HepG2 (cell line): Measurements from ENCODE around the gene APBB2. TPM values are rescaled to one million over a fixed set of nuclear protein-coding genes. Genes with fewer than 3 reads are reported as not detected.
A peak's percentile ranks its signal among the peaks of the same experiment; 100 is the strongest.

Experiments used
- ATAC-seq: fragments of 200-7000 bp; cut with Tn5 transposase; 3 replicates; pipeline ENCODE4 v1.9.1; 2020; ENCODE audit warnings: mild to moderate bottlenecking, moderate library complexity
- BruUV-seq: library from RNA; stranded (reverse); fragments of 400-500 nt; replicated peaks from 2 replicates; lab custom pipeline; 2021; lab: Mats Ljungman, UMichigan
- CTCF ChIA-PET: fragments of 300-600 bp; formaldehyde crosslinking; extraction: SDS; loops from one replicate; lab custom pipeline; 2021; ENCODE audit warnings: low total read pairs, inconsistent platforms, low intra/inter-chr PET ratio; lab: Yijun Ruan, JAX
- POLR2A ChIA-PET: fragments of 350-600 bp; sonication (Branson Sonifier 250); formaldehyde crosslinking; loops from one replicate; lab custom pipeline; 2020; ENCODE audit warnings: antibody characterized with exemption, inconsistent platforms; lab: Yijun Ruan, JAX
- DNase-seq: peaks from one replicate; pipeline ENCODE4 v3.0.0-alpha.2; 2015; ENCODE audit warnings: low spot score
- FAIRE-seq: peaks from 3 replicates; lab custom pipeline; 2011; peaks lifted over from hg19 to GRCh38; lab: Jason Lieb, UNC
- H2AFZ ChIP-seq: one replicate; pipeline ENCODE4 v1.6.1; 2011; ENCODE audit warnings: low read length, inconsistent platforms
- H3K27ac ChIP-seq: fragments of 300-600 bp; 3 replicates; pipeline ENCODE4 v1.8.0; 2011; ENCODE audit warnings: mixed run types, mild to moderate bottlenecking, mixed read lengths, low read length, inconsistent platforms; ENCODE audit not compliant: insufficient read depth; ENCODE audit errors: extremely low read length
- H3K27me3 ChIP-seq, 2 experiments: fragments of 200-600 bp in 1 of 2; 2 replicates in 1 of 2; 3 replicates in 1 of 2; pipeline versions ENCODE4 v1.6.0 to v1.8.0; 2011; ENCODE audit warnings: low read length in 2 of 2, mild to moderate bottlenecking in 2 of 2, moderate library complexity in 2 of 2, inconsistent platforms in 1 of 2; ENCODE audit not compliant: insufficient read depth in 2 of 2, control insufficient read depth in 1 of 2
- H3K36me3 ChIP-seq, 2 experiments: fragments of 200-600 bp in 1 of 2; replicated peaks in 1 of 2; 2 replicates in 1 of 2; 3 replicates in 1 of 2; pipeline versions ENCODE4 v1.5.1 to v1.8.0; 2011; ENCODE audit warnings: low read length in 2 of 2, inconsistent platforms in 1 of 2; ENCODE audit not compliant: insufficient read depth in 2 of 2, control insufficient read depth in 1 of 2
- H3K4me1 ChIP-seq: 2 replicates; pipeline ENCODE4 v1.5.1; 2012; ENCODE audit warnings: low read length, inconsistent platforms; ENCODE audit not compliant: insufficient read depth
- H3K4me2 ChIP-seq: 2 replicates; pipeline ENCODE4 v1.6.0; 2011; ENCODE audit warnings: low read depth, low read length, inconsistent platforms
- H3K4me3 ChIP-seq, 3 experiments: fragments of 200-600 bp in 1 of 3; sonication (generic), shearing (Covaris generic) in 1 of 3; replicated peaks in 1 of 3; 2 replicates each; pipeline ENCODE4 v1.5.1; 2011 to 2016; ENCODE audit warnings: low read length in 3 of 3, inconsistent platforms in 2 of 3, low read depth in 2 of 3, mild to moderate bottlenecking in 2 of 3, control low read depth in 1 of 3, mixed read lengths in 1 of 3; ENCODE audit not compliant: insufficient read depth in 1 of 3
- H3K79me2 ChIP-seq: one replicate; pipeline ENCODE4 v1.6.1; 2011; ENCODE audit warnings: low read length, inconsistent platforms; ENCODE audit not compliant: insufficient read depth
- H3K9ac ChIP-seq: 2 replicates; pipeline ENCODE4 v1.6.0; 2011; ENCODE audit warnings: mild to moderate bottlenecking, low read depth, low read length, inconsistent platforms; ENCODE audit not compliant: insufficient read depth
- H3K9me3 ChIP-seq: 2 replicates; pipeline ENCODE4 v1.5.1; 2012; ENCODE audit warnings: mild to moderate bottlenecking, low read length
- H4K20me1 ChIP-seq: 2 replicates; pipeline ENCODE4 v1.6.0; 2011; ENCODE audit warnings: inconsistent platforms, mild to moderate bottlenecking, low read length, moderate library complexity; ENCODE audit not compliant: insufficient read depth
- NCOA5 ChIP-seq: sonication (generic); formaldehyde crosslinking; IDR thresholded peaks from 2 replicates; pipeline ENCODE4 v1.4.0; 2020; ENCODE audit warnings: missing genetic modification reagents
- RCOR2 ChIP-seq: IDR thresholded peaks from 2 replicates; pipeline ENCODE4 v1.6.1; 2016; ENCODE audit warnings: missing biosample characterization, missing genetic modification reagents
- SIX4 ChIP-seq: sonication (generic); formaldehyde crosslinking; IDR thresholded peaks from 2 replicates; pipeline ENCODE4 v1.4.0; 2020; ENCODE audit warnings: missing genetic modification reagents
- TEF ChIP-seq: sonication (generic); formaldehyde crosslinking; IDR thresholded peaks from 2 replicates; pipeline ENCODE4 v1.5.0; 2020; ENCODE audit warnings: missing genetic modification reagents
- ZFY ChIP-seq: sonication (generic); formaldehyde crosslinking; IDR thresholded peaks from 2 replicates; pipeline ENCODE4 v1.4.0; 2020; ENCODE audit warnings: missing genetic modification reagents
- ZNF276 ChIP-seq: sonication (generic); formaldehyde crosslinking; IDR thresholded peaks from 2 replicates; pipeline ENCODE4 v1.4.0; 2020; ENCODE audit warnings: mild to moderate bottlenecking, low read depth, missing genetic modification reagents
- ZNF644 ChIP-seq: IDR thresholded peaks from 2 replicates; pipeline ENCODE4 v1.6.1; 2016; ENCODE audit warnings: low read depth
- ZNF678 ChIP-seq: sonication (generic); formaldehyde crosslinking; IDR thresholded peaks from 2 replicates; pipeline ENCODE4 v1.4.0; 2020; ENCODE audit warnings: mild to moderate bottlenecking, missing genetic modification reagents
- WGBS: methylation state at CpG from one replicate; pipeline ENCODE4 v1.1.6; 2017; ENCODE audit warnings: low lambda C conversion rate; 5-methylcytosine and 5-hydroxymethylcytosine counted together
- in situ Hi-C: cut with HindIII; loops from 2 replicates; pipeline ENCODE4 v1.10.0; 2017; ENCODE audit warnings: low pct_unique_long_range_greater_than_20kb; ENCODE audit not compliant: extremely low pct_ligation_motif_present
- intact Hi-C: fragments of 100-400 bp; cut with micrococcal nuclease; formaldehyde crosslinking; loops from one replicate; pipeline ENCODE4 v1.10.0; 2022; ENCODE audit not compliant: unreplicated experiment
- polyA plus RNA-seq, 8 experiments: library from polyadenylated mRNA; depleted of rRNA in 3 of 8; stranded (reverse) in 7 of 8; unstranded in 1 of 8; fragments of >200 nt; fragmentation: Illumina TruSeq in 4 of 8; extraction: Trizol in 4 of 8; gene quantifications; 2 replicates each; pipeline versions ENCODE4 v1.2.1 to v1.2.3, GENCODE V29; 2011 to 2016; ENCODE audit warnings: low read depth in 4 of 8, missing spikeins in 1 of 8, mixed read lengths in 1 of 8; ENCODE audit not compliant: insufficient read depth in 1 of 8
- total RNA-seq, 5 experiments: library from RNA; depleted of rRNA; stranded (reverse); fragments of >200 nt; fragmentation: Illumina TruSeq; extraction: Trizol; gene quantifications; 2 replicates each; pipeline ENCODE4 v1.2.3, GENCODE V29; 2016; ENCODE audit warnings: low read depth in 1 of 5

The APBB2 gene
- total and polyA plus RNA-seq, 2 of the 13 experiments (the other 11 are each of a cell fraction or from before 2014, with no cell fraction given): 11.7 to 17.0 TPM

- Histone ChIP-seq H3K9me3 (no peaks in the 10 kb centered on the region), H3K4me2 (no peak overlapping the region), H3K27ac (peak overlapping the region; percentile 63), H2AFZ (no peak overlapping the region), H3K27me3 (no peaks in the 10 kb centered on the region), H3K4me1 (peaks cover 51% of the 10 kb centered on the region), H3K36me3 (peaks cover 1 to 8% of the 10 kb centered on the region in 2 experiments; a peak in 3 of 5 replicates), H3K79me2 (peaks cover 13% of the 10 kb centered on the region), H3K9ac (no peak overlapping the region), H3K4me3 (no peak overlapping the region), H4K20me1 (no peaks in the 10 kb centered on the region)
- ATAC-seq (no peak), FAIRE-seq (no peak), DNase-seq (no peak)
- 98% methylated on average over 3 of the region's 3 CpGs for WGBS
- intact Hi-C loops: no loop called here
- BruUV-seq: no TSS peak
- in situ Hi-C loops: no loop called here
- CTCF ChIA-PET: no interaction called here
- POLR2A ChIA-PET: interaction anchor here (2.2 kb wide), 1 partner anchor 11 kb away, joined by 7 read pairs; no protein-coding TSS in a partner anchor
- no peak for TF ChIP-seq NCOA5 (CRISPR knock-in tag)
- no peak for TF ChIP-seq RCOR2 (CRISPR knock-in tag)
- TF ChIP-seq SIX4 (CRISPR knock-in tag): no peak
- no peak for TF ChIP-seq ZFY
- TF ChIP-seq TEF (CRISPR knock-in tag): no peak
- no peak for TF ChIP-seq ZNF644 (CRISPR knock-in tag)
- no peak for TF ChIP-seq ZNF678 (CRISPR knock-in tag)
- TF ChIP-seq ZNF276 (CRISPR knock-in tag): no peak
Observed at GRCh38 chr4:41144040-41144379, 70.3 kb downstream of the APBB2 start.
